ENCODE results near the gene RNU1-3.
"Not testable (repeated sequence)": the region's sequence is repeated elsewhere in the genome, so short reads cannot be mapped to it uniquely, and the experiment has no call there.

Gene RNU1-3

DNA sequence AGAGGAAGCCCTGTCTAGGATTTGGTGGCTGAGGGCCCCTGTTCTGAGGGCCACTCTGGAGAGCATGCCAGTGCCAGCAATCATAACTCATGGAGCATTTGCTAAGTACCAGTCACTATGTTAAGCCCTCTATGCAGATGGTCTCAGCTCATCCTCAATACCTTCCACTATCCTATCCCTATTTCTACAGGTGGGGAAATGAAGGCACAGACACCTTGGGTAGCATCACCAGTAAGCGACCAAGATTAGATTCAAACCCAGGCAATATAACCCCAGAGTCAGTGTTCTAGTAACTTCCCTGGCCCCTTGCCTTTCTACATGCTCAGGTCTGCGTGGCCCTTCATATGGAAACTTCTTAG, 45.5 kb downstream of the RNU1-3 start:
- in situ Hi-C loops (cut with MboI; ENCODE audit: low sequenced_read_pairs) = no loop called here

DNA sequence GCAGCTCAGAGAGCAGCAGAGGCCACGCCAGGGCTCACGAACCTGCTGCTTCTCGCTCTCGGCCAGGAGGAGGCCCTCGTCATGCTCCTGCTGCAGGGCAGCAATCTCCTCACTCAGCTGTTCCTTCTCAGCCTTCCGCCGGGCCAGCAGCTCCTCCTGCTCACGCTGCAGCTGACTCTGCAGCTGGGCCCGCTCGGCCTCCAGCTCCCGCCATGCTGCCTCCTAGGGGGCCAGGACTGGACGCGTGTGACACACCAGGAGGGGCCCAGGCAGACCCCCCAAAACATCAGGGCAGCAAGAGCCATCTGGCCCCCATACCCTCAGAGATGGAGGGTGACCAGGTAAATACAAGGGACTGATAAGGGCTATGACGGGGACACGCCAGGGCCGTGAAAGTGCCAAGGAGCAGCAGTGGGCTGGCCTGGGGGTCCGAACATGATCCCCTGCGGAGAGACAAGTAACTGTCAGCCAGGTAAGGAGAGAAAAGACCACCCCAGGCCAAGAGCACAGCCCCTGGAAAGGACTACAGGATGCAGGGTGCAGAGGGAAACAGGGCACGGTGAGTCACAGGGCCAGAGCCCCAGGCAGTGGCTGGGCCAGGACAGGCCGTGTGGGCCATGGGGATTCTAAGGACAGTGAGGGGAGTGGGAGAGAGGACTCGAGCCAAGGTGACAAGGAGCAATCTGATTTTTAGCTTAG, 46.8 kb downstream of the RNU1-3 start:
- in situ Hi-C loops (cut with MboI; ENCODE audit: low sequenced_read_pairs) = not testable (repeated sequence)

DNA sequence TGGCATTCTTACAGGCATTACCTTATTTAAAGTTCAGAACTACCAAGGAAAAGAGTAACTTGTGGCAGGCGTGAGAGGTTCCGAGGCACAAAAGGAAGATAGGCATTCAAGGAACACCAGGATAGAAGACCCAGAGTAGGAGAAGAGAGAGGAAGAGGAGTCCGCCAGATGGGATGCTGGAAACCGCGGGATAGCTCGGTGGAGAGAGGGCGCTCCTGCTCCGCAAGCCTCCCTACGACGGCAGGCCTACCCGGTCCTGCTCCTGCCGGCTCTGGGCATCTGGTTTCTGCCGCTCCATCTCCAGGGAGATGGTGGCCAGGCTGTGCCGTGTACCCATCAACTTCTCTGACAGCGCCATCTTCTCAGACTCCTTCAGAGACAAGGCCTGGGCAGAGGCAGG, 48.0 kb downstream of the RNU1-3 start:
- in situ Hi-C loops (cut with MboI; ENCODE audit: low sequenced_read_pairs) = no loop called here

DNA sequence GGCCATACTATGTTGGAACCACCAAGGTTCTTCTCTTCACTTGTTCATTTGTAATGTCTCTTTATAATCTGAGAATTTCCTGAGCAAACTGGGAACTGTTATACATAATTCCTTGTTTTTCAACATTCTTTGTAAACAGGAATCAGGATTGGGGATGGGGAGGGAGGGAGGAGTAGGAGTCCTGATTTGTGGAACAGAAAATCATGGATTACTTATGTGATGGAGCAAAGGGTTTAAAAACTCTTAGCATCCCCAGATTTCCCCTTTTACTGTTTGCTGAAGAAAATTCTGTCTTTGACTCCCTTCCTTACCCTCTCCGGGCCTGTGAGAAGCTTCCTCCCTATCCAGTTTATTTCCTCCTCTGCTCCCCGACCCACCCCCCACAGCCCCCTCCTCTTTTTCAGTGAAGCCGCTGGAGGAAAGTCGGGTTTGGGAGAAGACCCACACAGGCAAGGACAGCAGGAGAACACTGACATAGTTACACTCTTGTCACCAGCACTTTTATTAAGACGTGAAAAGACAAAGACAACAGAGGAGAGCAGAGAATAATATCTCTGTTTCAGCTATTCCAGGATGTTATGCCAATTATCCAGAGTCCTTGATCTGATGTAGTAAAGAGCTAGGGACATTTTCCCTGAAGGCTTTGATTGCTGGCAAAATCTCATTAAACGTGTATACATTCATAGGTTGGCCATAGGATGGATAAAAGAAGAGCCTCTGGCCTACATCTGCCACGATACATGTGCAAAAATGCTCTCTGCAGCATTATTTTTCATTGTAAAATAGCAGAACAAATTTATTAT, 48.8 kb downstream of the RNU1-3 start:
- in situ Hi-C loops (cut with MboI; ENCODE audit: low sequenced_read_pairs) = no loop called here

DNA sequence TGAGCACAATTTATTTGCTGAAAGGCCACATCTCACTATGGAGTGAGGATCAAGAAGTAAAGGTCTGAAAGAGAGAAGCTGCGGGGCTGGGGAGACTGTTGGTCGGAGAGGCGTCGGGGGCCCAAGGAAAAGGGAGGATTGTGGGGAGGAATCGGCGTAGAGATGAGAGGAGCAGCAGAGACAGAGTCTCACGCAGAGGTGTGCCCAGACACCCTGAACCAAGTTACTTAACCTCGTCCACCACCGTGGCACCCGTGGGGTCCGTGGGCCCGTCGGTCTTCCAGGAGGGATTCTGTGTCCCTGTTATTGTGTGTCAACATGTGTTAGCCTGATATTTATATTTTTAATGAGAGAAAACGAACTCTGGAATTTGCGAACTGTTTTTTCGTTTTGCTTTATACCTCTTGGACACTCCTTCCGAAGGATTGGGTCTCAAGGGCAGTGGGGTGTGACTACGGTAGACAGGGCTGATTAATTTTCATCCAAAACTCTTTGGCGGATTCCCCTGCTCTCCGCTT, 49.6 kb downstream of the RNU1-3 start:
- in situ Hi-C loops (cut with MboI; ENCODE audit: low sequenced_read_pairs) = no loop called here
